Cardiac muscle cell (in vitro differentiated cells and primary cell): ENCODE results near the gene PACSIN2. TPM values are rescaled to one million over a fixed set of nuclear protein-coding genes. Genes with fewer than 3 reads are reported as not detected.
"Not testable (repeated sequence)": the region's sequence is repeated elsewhere in the genome, so short reads cannot be mapped to it uniquely, and the experiment has no call there.

Source experiments
- DNase-seq, 2 donors: peaks; one replicate each; pipeline versions ENCODE4 v3.0.0 to v3.0.0-alpha.2; 2010 to 2017; ENCODE audit warnings: low read depth in 1 of 2, low spot score in 1 of 2
- H3K27ac ChIP-seq: fragments of 200-600 bp; sonication (generic); 2 replicates; pipeline ENCODE4 v1.5.1; 2016
- H3K27me3 ChIP-seq: fragments of 200-600 bp; sonication (generic); 2 replicates; pipeline ENCODE4 v1.6.0; 2016; ENCODE audit warnings: control low read depth
- H3K36me3 ChIP-seq: fragments of 200-600 bp; sonication (generic); 2 replicates; pipeline ENCODE4 v1.5.1; 2016; ENCODE audit warnings: control low read depth
- H3K4me1 ChIP-seq: fragments of 200-600 bp; sonication (generic); 2 replicates; pipeline ENCODE4 v1.8.1; 2017; ENCODE audit warnings: low read depth, mild to moderate bottlenecking, mixed run types
- H3K4me3 ChIP-seq: fragments of 200-600 bp; sonication (generic); 2 replicates; pipeline ENCODE4 v1.5.1; 2016; ENCODE audit warnings: mild to moderate bottlenecking
- H3K9me3 ChIP-seq: fragments of 200-600 bp; sonication (generic); 2 replicates; pipeline ENCODE4 v1.5.1; 2017; ENCODE audit warnings: low read depth, mild to moderate bottlenecking, control low read depth
- CTCF ChIP-seq: IDR thresholded peaks from 2 replicates; pipeline ENCODE4 v1.5.1; 2012; ENCODE audit warnings: low read depth, mild to moderate bottlenecking, low read length
- polyA plus RNA-seq: library from polyadenylated mRNA; unstranded; fragments of >200 nt; fragmentation: Nextera tagmentation; extraction: Ambion mirVana; gene quantifications from 2 replicates; pipeline ENCODE4 v1.2.1, GENCODE V29; 2016
- total RNA-seq: library from RNA; depleted of rRNA; stranded (reverse); fragments of >200 nt; gene quantifications from 2 replicates; pipeline ENCODE4 v1.2.3, GENCODE V29; 2016

PACSIN2 gene
- total and polyA plus RNA-seq, 2 experiments from 2014 or later: 67.7 to 70.5 TPM

DNA sequence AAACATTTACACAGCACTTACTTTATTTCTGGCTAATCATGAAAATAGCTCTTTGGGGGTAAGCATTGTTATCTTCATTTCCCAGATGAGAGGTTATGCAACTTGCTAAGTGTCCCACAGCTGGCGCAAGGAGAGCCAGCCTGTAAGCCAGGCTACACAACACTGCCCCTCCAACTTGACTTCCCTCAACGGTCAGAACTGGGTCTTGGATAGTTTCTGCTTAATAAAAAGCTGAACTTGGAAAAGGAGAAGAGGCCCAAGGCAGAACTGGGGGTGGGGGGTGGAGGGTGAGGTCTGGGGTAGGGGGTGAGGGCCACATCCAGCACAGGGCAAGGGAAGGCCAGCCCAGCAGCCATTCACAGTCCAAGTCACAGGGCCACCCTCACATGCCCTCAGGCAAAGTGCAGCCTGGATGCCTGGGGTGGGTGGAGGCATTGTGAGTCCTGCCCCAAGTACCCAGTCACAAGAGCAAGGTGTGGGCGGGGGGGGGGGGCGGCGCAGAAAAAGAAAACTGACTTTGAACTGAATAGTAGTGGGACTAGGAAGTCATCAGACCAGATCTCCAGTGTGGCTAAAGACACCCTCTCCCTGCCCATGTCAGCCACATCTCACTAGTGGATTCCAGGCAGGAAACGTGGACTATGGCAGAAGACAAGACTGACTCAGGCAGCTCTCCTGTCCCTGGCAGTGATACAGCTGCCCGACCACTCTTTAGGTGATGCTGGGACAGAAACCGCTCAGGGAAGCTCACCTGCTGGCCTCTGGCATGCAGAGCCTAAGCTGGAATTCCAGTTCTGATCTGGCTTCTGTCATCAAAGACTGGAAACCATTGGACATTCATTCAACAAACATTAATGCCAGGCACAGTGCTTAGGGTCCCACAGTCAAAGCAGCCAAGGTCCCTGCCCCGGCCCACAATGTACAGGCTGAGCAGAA is 52.4 kb downstream of the PACSIN2 start:
- peak in 1 of 2 donors; percentile 78 for DNase-seq
- no peaks in the 10 kb centered on the region for H3K9me3 ChIP-seq
- no peak for TF ChIP-seq CTCF
- no peaks in the 10 kb centered on the region for H3K36me3 ChIP-seq
- no peaks in the 10 kb centered on the region for H3K27me3 ChIP-seq
- H3K4me3 ChIP-seq: no peak overlapping the region
- H3K4me1 ChIP-seq: peaks cover 53% of the 10 kb centered on the region
- H3K27ac ChIP-seq: no peak overlapping the region

DNA sequence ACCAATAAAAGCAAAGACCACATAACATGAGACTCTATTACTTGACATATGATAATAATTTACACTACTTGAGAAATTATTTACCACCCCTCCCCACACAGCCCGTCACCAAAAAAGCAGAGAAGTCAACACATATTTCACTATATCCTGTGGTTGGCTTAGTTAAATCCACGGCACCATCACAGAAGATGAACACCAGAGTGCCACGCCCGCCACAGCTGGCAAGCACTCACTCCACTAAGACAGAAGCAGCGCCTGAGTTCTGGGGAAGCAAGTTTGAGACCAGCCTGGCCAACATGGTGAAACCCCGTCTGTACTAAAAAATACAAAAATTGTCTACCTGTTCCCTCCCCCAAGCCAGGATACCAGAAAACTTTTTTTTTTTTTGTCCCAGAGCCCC is 53.1 kb downstream of the PACSIN2 start:
- Histone ChIP-seq H3K9me3 (no peaks in the 10 kb centered on the region), H3K4me3 (no peak overlapping the region), H3K4me1 (peaks cover 59% of the 10 kb centered on the region), H3K27me3 (no peaks in the 10 kb centered on the region), H3K27ac (no peak overlapping the region), H3K36me3 (no peaks in the 10 kb centered on the region)
- TF ChIP-seq CTCF: no peak
- DNase-seq: no peak

DNA sequence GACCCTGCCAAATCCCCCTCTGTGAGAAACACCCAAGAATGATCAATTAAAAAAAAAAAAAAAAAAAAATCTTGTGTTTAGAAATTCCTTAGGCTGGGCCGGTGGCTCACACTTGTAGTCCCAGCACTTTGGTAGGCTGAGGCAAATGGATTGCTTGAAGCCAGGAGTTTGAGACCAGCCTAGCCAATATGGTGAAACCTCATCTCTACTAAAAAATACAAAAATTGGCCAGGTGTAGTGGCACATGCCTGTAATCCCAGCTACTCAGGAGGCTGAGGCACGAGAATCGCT is 53.6 kb downstream of the PACSIN2 start:
- H3K36me3 ChIP-seq, H3K4me3 ChIP-seq, H3K9me3 ChIP-seq, H3K27me3 ChIP-seq, H3K27ac ChIP-seq, DNase-seq: not testable (repeated sequence)
- H3K4me1 ChIP-seq: peaks cover 62% of the 10 kb centered on the region

DNA sequence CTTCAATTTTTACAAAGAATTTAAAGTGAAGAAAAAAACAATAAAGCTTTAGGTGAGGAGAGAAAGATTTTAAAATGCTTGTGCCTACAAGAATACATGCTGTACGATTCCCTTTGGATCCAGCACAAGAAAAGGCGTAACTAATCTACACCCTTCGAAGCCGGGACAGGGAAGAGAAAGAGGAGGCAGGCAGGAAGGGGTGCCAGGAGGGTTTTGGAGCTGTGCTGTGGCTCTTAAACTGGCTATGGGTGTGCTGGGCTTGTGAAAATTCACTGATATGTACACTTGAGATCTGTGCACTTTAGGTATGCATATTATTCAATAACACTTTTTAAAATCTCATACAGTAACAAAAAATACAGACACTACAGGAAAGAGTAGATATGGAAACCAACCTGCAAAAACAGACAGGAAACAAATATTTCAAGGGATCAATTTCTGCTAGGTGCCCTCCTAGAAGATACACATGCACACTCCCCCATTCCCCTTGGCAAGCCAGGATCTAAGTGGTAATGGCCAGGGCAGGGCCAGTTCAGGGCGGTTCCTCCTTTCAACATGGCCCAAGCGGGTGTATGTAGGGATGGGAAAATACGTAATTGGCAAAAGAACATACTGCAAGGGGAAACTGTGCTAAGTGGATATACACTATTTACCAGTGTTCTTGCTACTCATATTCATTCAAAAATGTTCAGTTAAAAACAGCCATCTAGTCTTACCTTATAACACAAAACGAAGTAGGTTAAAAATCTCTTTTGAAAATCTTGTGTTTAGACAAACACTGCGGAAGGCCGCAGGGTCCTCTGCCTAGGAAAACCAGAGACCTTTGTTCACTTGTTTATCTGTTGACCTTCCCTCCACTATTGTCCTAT is 54.2 kb downstream of the PACSIN2 start:
- H3K4me1 ChIP-seq: peaks cover 61% of the 10 kb centered on the region
- no peak overlapping the region for H3K4me3 ChIP-seq
- peak overlapping the region; percentile 91 for H3K27ac ChIP-seq
- H3K36me3 ChIP-seq: no peaks in the 10 kb centered on the region
- no peak for TF ChIP-seq CTCF
- no peaks in the 10 kb centered on the region for H3K9me3 ChIP-seq
- H3K27me3 ChIP-seq: no peaks in the 10 kb centered on the region
- no peak for DNase-seq

GRCh38 chr22:42959576-42960509 is 55.1 kb downstream of the PACSIN2 start:
- no peak overlapping the region for H3K4me3 ChIP-seq
- DNase-seq: peak; percentile 76 to 92
- H3K27ac ChIP-seq: peak overlapping the region; percentile 91
- H3K4me1 ChIP-seq: peaks cover 52% of the 10 kb centered on the region
- no peaks in the 10 kb centered on the region for H3K27me3 ChIP-seq
- no peak for TF ChIP-seq CTCF
- H3K9me3 ChIP-seq: no peaks in the 10 kb centered on the region
- H3K36me3 ChIP-seq: no peaks in the 10 kb centered on the region
